Measurements from ENCODE around the gene CAPN13.

Gene CAPN13

GRCh38 chr2:30768036-30768686, 39.1 kb downstream of the CAPN13 start:
- no peak for DNase-seq (ENCODE audit: low read depth in 1 of 2, low spot score in 1 of 2)
- in situ Hi-C loops (cut with HindIII; ENCODE audit: low pct_unique_long_range_greater_than_20kb, low sequenced_read_pairs), result no loop called here
- TF ChIP-seq JUND (IDR thresholded peaks at IDR 0.05; ENCODE audit: low read depth), result no peak

- TF ChIP-seq JUND (IDR thresholded peaks at IDR 0.05; ENCODE audit: low read depth), result no peak
- DNase-seq (ENCODE audit: low read depth in 1 of 2, low spot score in 1 of 2), result no peak
- in situ Hi-C loops (cut with HindIII; ENCODE audit: low pct_unique_long_range_greater_than_20kb, low sequenced_read_pairs), result no loop called here
Measured at GRCh38 chr2:30766666-30767065, 40.6 kb downstream of the CAPN13 start.

- TF ChIP-seq JUND (IDR thresholded peaks at IDR 0.05; ENCODE audit: low read depth), result no peak
- DNase-seq (ENCODE audit: low read depth in 1 of 2, low spot score in 1 of 2), result no peak
- in situ Hi-C loops (cut with HindIII; ENCODE audit: low pct_unique_long_range_greater_than_20kb, low sequenced_read_pairs), result no loop called here
Measured at GRCh38 chr2:30765876-30766470, 41.3 kb downstream of the CAPN13 start.

- no peak for DNase-seq (ENCODE audit: low read depth in 1 of 2, low spot score in 1 of 2)
- in situ Hi-C loops (cut with HindIII; ENCODE audit: low pct_unique_long_range_greater_than_20kb, low sequenced_read_pairs), result no loop called here
- TF ChIP-seq JUND (IDR thresholded peaks at IDR 0.05; ENCODE audit: low read depth), result no peak
Measured at GRCh38 chr2:30765191-30765590, 42.1 kb downstream of the CAPN13 start.

DNA sequence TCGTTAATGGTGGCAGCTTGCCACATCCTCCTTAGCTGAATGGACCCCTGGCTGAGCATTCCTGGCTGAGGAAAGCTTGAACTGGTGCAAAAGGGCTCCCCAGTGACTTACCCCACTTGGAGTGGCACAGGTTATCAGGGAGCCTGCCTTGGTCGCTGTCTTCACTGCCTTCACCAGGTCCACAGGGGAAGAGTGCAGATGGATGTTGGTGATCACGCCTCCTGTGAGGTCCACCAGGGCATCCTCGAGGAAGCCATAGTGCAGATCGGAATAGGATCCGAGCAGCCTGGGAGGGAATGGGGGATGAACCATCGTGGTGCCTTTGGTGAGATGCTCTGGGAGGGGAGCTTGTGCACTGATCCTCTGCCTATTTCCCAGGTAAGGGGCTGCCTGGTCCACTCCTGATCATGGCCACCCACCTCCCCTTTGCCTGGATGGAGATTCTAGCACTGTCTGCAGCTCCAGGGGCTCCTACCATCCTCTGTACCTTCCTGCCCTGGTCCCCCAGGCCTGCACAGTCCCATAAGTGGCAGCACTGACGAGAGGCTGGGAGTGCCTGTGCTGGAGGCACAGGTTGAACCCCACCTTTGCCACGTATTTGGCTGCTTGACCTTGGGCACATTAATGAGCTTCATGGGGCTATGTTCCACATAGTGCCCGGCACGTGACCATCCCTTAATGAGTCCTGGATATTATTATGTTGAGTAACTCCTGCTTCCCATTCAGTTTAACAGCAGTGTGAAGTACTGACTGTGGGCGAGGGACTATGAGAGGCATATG, 43.0 kb downstream of the CAPN13 start:
- DNase-seq (ENCODE audit: low read depth in 1 of 2, low spot score in 1 of 2), result no peak
- TF ChIP-seq JUND (IDR thresholded peaks at IDR 0.05; ENCODE audit: low read depth), result no peak
- in situ Hi-C loops (cut with HindIII; ENCODE audit: low pct_unique_long_range_greater_than_20kb, low sequenced_read_pairs), result no loop called here

GRCh38 chr2:30763151-30763660, 44.0 kb downstream of the CAPN13 start:
- DNase-seq (ENCODE audit: low read depth in 1 of 2, low spot score in 1 of 2), result no peak
- in situ Hi-C loops (cut with HindIII; ENCODE audit: low pct_unique_long_range_greater_than_20kb, low sequenced_read_pairs), result no loop called here
- no peak for TF ChIP-seq JUND (IDR thresholded peaks at IDR 0.05; ENCODE audit: low read depth)

DNA sequence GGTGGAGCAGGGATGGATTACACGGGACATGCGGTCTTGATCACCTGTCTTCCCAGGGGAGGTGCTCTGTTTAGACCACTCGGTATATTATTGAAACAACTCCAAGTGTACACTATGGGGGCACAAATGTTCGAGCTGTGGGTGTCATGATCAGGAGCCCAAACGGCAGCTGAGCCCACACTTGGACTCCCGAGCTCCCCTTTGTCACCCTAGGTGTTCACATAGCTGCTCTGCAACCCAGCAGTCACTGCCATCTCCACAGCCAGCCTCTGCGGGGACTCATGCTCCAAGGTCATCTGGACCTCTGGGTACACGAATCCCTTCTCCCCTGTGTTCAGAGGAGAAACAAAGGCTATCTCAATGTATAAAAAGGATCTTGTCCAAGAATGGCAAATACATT, 46.0 kb downstream of the CAPN13 start:
- DNase-seq (ENCODE audit: low read depth in 1 of 2, low spot score in 1 of 2), result no peak
- in situ Hi-C loops (cut with HindIII; ENCODE audit: low pct_unique_long_range_greater_than_20kb, low sequenced_read_pairs), result no loop called here
- TF ChIP-seq JUND (IDR thresholded peaks at IDR 0.05; ENCODE audit: low read depth), result no peak

DNA sequence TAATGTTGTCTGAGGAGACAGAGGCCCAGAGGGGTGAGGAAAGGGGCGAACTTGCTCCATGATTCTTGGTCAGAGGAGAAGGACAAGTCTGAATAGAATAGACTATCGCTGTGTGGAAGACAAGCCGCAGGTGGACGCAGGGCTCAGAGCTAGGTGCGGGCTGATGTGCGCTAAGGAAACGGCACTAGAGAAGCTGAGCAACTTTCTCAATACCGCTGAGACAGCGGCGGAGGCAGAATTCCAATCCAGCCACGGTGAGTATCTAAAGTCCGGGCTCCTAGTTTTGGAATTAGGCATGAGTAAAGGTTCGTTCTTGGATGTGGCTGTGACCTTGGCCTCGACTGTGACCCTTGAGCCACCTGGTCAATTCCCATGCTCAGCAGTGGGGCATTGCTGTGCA, 47.8 kb downstream of the CAPN13 start:
- in situ Hi-C loops (cut with HindIII; ENCODE audit: low pct_unique_long_range_greater_than_20kb, low sequenced_read_pairs), result no loop called here
- DNase-seq (ENCODE audit: low read depth in 1 of 2, low spot score in 1 of 2), result no peak
- TF ChIP-seq JUND (IDR thresholded peaks at IDR 0.05; ENCODE audit: low read depth), result no peak

- in situ Hi-C loops (cut with HindIII; ENCODE audit: low pct_unique_long_range_greater_than_20kb, low sequenced_read_pairs), result no loop called here
- DNase-seq (ENCODE audit: low read depth in 1 of 2, low spot score in 1 of 2), result no peak
Measured at GRCh38 chr2:30758191-30758651, 49.0 kb downstream of the CAPN13 start.

GRCh38 chr2:30757749-30758148, 49.5 kb downstream of the CAPN13 start:
- in situ Hi-C loops (cut with HindIII; ENCODE audit: low pct_unique_long_range_greater_than_20kb, low sequenced_read_pairs), result no loop called here
- no peak for DNase-seq (ENCODE audit: low read depth in 1 of 2, low spot score in 1 of 2)
- no peak for TF ChIP-seq JUND (IDR thresholded peaks at IDR 0.05; ENCODE audit: low read depth)

More at GRCh38 chr2:30758191-30758651, 49.0 kb downstream of the CAPN13 start:
- TF ChIP-seq JUND (IDR thresholded peaks at IDR 0.05; ENCODE audit: low read depth), result no peak

GRCh38 chr2:30756971-30757370, 50.3 kb downstream of the CAPN13 start:
- in situ Hi-C loops (cut with HindIII; ENCODE audit: low pct_unique_long_range_greater_than_20kb, low sequenced_read_pairs), result no loop called here
- no peak for DNase-seq (ENCODE audit: low read depth in 1 of 2, low spot score in 1 of 2)
- TF ChIP-seq JUND (IDR thresholded peaks at IDR 0.05; ENCODE audit: low read depth), result no peak

GRCh38 chr2:30756051-30756719, 51.1 kb downstream of the CAPN13 start:
- DNase-seq (ENCODE audit: low read depth in 1 of 2, low spot score in 1 of 2), result peak; percentile 31 to 90
- peak; percentile 54; the same call in 1 of the 2 replicates for TF ChIP-seq JUND (IDR thresholded peaks at IDR 0.05; ENCODE audit: low read depth)
- in situ Hi-C loops (cut with HindIII; ENCODE audit: low pct_unique_long_range_greater_than_20kb, low sequenced_read_pairs), result no loop called here

Data from T47D (cell line).